ENCODE measurements around the gene ARF3. TPM values are rescaled to one million over a fixed set of nuclear protein-coding genes. Genes with fewer than 3 reads are reported as not detected.

Gene ARF3
- polyA plus RNA-seq, 1 donor (not counting 4 experiments of a cell fraction or from before 2014, with no cell fraction given), result 236 TPM

GRCh38 chr12:48995086-48995879 is 38.0 kb upstream of the ARF3 start:
- dilution Hi-C loops (cut with MboI; ENCODE audit: extremely low pct_ligation_motif_present, low sequenced_read_pairs), result no loop called here
- no peaks in the 10 kb centered on the region for H3K79me2 ChIP-seq (ENCODE audit: control insufficient read depth, insufficient read depth, low read length)
- no peaks in the 10 kb centered on the region for H4K20me1 ChIP-seq (ENCODE audit: control insufficient read depth, extremely low read depth, insufficient read depth, low read length)
- DNase-seq (ENCODE audit: low read depth, low spot score) (no peak), FAIRE-seq (peak; percentile 39)
- H3K4me2 ChIP-seq (ENCODE audit: control insufficient read depth, extremely low read depth, insufficient read depth, low read depth, low read length), result peak overlapping the region; percentile 64
- H3K4me1 ChIP-seq (ENCODE audit: control insufficient read depth, extremely low read depth, insufficient read depth, low read length), result peaks cover 14% of the 10 kb centered on the region
- no peak overlapping the region for H3K9ac ChIP-seq (ENCODE audit: control insufficient read depth, extremely low read depth, insufficient read depth, low read length)
- peaks cover 3% of the 10 kb centered on the region in 2 experiments for H3K36me3 ChIP-seq (ENCODE audit: control insufficient read depth in 2 of 2, extremely low read depth in 1 of 2, insufficient read depth in 2 of 2, low read length in 2 of 2)
- no peak overlapping the region for H2AFZ ChIP-seq (ENCODE audit: control insufficient read depth, low read length)
- H3K27me3 ChIP-seq (ENCODE audit: control insufficient read depth, extremely low read depth, insufficient read depth, low read length), result peaks cover 24% of the 10 kb centered on the region
- TF ChIP-seq EZH2 (IDR thresholded peaks at IDR 0.05; ENCODE audit: low read length), result no peak
- peak; percentile 76 to 89 (median 87) for TF ChIP-seq CTCF (optimal IDR thresholded peaks at IDR 0.05 in 1 of 3, IDR thresholded peaks at IDR 0.05 in 1 of 3, conservative IDR thresholded peaks at IDR 0.05 in 1 of 3; ENCODE audit: extremely low read depth in 1 of 3, insufficient read depth in 2 of 3, low read length in 3 of 3)
- H3K4me3 ChIP-seq (ENCODE audit: control insufficient read depth in 2 of 3, extremely low read depth in 1 of 3, insufficient read depth in 2 of 3, low read depth in 1 of 3, low read length in 3 of 3), result peak overlapping the region in 1 of 3 experiments; percentile 9
- no peak overlapping the region for H3K27ac ChIP-seq (ENCODE audit: control insufficient read depth, insufficient read depth, low read length)
- H3K9me1 ChIP-seq (ENCODE audit: control insufficient read depth, extremely low read depth, insufficient read depth, low read length), result no peaks in the 10 kb centered on the region
- H3K9me3 ChIP-seq (ENCODE audit: control insufficient read depth, low read depth, low read length), result no peaks in the 10 kb centered on the region

GRCh38 chr12:48994224-48995085 is 37.2 kb upstream of the ARF3 start:
- Histone ChIP-seq H3K4me2 (ENCODE audit: control insufficient read depth, extremely low read depth, insufficient read depth, low read depth, low read length) (no peak overlapping the region), H3K9ac (ENCODE audit: control insufficient read depth, extremely low read depth, insufficient read depth, low read length) (no peak overlapping the region)

More at GRCh38 chr12:48994224-48995085, 37.2 kb upstream of the ARF3 start:
- dilution Hi-C loops (cut with MboI; ENCODE audit: extremely low pct_ligation_motif_present, low sequenced_read_pairs), result no loop called here
- Histone ChIP-seq H3K9me1 (ENCODE audit: control insufficient read depth, extremely low read depth, insufficient read depth, low read length) (no peaks in the 10 kb centered on the region), H2AFZ (ENCODE audit: control insufficient read depth, low read length) (no peak overlapping the region), H3K36me3 (ENCODE audit: control insufficient read depth in 2 of 2, extremely low read depth in 1 of 2, insufficient read depth in 2 of 2, low read length in 2 of 2) (no peaks in the 10 kb centered on the region), H3K27ac (ENCODE audit: control insufficient read depth, insufficient read depth, low read length) (no peak overlapping the region), H3K4me3 (ENCODE audit: control insufficient read depth in 2 of 3, extremely low read depth in 1 of 3, insufficient read depth in 2 of 3, low read depth in 1 of 3, low read length in 3 of 3) (no peak overlapping the region), H3K4me1 (ENCODE audit: control insufficient read depth, extremely low read depth, insufficient read depth, low read length) (peaks cover 8% of the 10 kb centered on the region), H3K9me3 (ENCODE audit: control insufficient read depth, low read depth, low read length) (no peaks in the 10 kb centered on the region), H4K20me1 (ENCODE audit: control insufficient read depth, extremely low read depth, insufficient read depth, low read length) (no peaks in the 10 kb centered on the region), H3K79me2 (ENCODE audit: control insufficient read depth, insufficient read depth, low read length) (no peaks in the 10 kb centered on the region), H3K27me3 (ENCODE audit: control insufficient read depth, extremely low read depth, insufficient read depth, low read length) (peaks cover 24% of the 10 kb centered on the region)
- TF ChIP-seq EZH2 (IDR thresholded peaks at IDR 0.05; ENCODE audit: low read length), result no peak
- no peak for TF ChIP-seq CTCF (optimal IDR thresholded peaks at IDR 0.05 in 1 of 3, IDR thresholded peaks at IDR 0.05 in 1 of 3, conservative IDR thresholded peaks at IDR 0.05 in 1 of 3; ENCODE audit: extremely low read depth in 1 of 3, insufficient read depth in 2 of 3, low read length in 3 of 3)
- DNase-seq (ENCODE audit: low read depth, low spot score) (no peak), FAIRE-seq (no peak)
